Stimulated activated naive CD4-positive, alpha-beta T cell treated with Interleukin-2 at 50 U/mL for 16 hours (primary cell): ENCODE results near the gene TULP1.
"Not testable (repeated sequence)": the region's sequence is repeated elsewhere in the genome, so short reads cannot be mapped to it uniquely, and the experiment has no call there.

Experiments used
- DNase-seq: peaks from one replicate; lab custom pipeline; 2025; lab: John Stamatoyannopoulos, UW

TULP1 gene

DNA sequence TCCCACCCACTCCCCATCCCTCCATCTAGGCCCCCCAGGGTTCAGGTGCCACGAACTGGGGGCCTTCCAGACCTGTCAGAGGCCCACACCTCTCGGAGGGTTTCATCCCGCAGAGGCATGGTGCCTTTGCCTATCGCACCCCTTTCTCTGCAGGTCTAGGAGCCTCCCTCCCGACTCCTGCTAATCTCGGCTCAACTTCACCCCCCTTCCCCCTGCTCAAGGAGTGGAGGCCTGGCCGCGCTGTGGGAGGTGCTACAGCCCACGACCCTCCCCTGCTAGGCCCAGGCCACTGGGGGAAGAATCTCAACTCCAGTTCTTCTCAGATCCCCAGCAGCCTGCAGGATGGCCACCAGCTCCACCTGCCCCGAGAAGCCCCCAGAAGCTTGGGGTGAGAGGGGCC, at the start of gene TULP1:
TULP1 (minus strand) TSS at position 157 of the 400 bp plus-strand sequence; CDS start at position 119, 38 bp downstream.
- DNase-seq = no peak

DNA sequence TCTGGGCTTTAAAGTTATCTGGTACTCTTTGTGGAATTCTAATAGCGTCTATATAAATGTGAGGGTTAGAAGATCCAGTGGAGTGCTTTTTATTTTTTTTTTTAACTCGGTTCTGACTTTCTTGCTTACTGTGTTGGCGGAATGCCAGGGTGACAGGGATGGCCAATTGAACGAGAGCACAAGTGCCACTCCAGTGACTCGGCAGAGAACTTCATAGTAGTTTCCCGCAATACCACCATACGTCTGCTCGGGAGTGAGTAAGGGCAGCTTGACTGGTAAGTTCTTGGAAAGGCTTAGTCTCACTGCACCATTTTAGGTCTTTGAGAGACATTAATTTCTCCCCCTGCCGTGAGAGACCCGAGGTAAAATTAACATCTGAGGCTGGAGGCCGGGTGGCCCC, 49.4 kb upstream of the TULP1 start:
- no peak for DNase-seq

DNA sequence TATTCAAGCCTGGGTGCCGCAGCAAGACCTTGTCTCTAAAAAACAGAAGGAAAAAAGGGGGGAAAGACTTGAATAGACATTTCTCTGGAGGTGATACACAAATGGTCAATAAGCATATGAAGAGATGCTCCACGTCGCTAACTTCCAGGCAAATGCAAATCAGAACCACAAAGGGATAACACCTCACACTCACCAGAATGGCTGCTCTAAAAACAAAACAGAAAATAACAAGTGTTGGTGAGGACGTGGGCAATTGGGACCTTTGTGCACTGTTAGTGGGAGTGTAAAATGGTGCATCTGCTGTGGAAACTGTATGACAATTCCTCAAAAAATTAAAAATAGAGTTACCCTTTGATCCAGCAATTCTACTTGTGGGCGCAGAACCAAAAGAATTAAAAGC, 48.4 kb upstream of the TULP1 start:
- no peak for DNase-seq

DNA sequence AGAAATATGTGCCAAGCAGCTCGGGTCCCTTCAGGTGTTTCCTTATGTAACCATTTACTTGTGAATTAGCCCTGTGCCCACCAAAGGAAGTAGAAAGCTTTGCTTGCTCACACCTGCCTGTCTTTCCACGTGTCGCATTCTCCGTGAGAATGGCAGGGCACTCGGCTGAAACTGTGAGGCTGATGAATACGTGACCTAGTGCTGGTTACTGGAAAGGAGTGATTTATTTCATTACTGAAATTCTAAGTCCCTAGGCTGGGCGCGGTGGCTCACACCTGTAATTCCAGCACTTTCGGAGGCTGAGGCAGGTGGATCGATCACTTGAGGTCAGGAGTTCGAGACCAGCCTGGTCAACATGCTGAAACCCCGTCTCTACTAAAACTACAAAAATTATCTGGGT, 45.9 kb upstream of the TULP1 start:
- DNase-seq = no peak

DNA sequence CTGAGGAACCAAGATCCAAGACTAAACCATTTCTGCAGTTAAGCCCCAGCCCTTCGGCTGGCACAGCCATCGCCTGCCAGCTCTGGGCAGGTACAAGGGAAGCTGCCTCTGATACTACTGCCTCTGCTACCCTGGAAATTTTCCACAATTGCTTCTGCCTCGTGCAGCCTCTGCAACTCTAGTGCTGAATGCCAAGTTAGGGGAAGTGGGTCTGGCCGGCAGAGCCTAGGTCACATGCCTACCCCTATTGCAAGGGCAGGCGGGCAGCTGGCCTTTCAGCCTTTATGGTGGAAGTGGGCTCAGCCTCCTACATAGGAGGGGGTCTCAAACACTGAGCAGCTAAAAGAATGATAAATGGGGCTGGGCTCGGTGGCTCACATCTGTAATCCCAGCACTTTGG, 44.5 kb upstream of the TULP1 start:
- DNase-seq = no peak

DNA sequence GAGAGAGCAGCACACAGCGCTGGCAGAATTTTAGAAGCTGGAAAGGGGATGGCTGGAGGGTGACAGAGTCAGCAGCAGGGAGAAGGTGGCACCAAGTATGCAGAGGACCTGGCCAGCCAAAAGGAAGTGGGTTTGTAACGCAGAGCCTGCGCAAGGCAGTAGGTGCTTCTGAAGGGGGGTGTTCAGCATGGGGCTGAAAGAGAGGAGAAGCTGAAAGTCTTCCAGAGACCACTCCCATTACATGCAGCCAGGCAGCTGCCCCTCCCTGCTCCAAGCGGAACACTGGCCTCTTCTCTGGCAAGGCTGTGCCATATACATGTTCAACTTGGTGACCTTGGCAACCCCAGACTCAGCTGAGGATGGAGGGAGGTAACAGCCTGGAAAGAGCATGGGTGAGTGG, 42.1 kb upstream of the TULP1 start:
- no peak for DNase-seq

DNA sequence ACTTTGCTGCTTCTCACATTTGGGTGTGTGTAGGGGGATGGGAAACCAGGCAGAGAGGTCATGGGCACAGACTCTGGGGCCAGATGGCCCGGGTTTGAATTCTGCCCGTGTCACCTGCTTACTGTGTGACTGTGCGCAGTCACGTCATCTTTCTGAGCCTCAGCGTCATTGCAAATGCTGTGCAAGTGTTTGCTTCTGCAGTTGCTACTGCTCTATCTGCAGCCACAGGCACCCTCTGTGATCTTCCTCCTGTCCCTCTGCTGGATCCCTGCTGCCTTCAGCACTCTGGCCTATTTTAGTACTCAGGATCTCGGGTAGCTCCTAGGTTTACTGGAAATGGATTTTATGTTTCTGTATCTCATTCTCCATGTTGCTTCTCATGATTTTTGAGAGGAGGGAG, 40.6 kb upstream of the TULP1 start:
- no peak for DNase-seq

DNA sequence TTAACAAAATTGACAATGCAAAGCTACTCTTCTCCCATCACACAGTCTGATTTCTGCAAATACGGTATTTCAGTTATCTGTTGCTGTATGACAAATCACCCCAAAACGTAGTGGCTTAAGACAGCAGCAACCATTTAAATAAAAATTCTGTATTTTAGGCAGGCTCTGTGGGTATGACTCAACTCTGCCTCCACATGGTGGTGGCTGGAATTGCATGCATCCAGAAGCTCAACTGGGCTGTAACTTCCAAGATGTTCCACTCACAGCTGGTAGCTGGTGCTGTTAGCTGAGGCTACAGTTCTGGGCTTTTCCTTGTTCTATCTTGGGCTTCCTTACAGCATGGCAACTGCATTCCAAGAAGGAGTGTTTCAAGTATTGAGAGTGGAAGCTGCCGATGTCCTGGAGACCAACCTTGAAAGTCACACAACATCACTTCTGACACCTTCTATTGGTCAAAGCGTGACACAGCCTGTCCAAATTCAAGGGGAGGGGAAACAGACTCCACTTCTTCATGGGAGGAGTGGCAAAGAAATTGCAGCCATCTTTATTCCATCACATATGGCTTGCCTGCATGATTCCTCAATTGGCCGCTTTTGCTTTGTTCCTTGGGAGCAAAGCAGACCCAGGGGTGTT, 39.7 kb upstream of the TULP1 start:
- DNase-seq = peak; percentile 25

DNA sequence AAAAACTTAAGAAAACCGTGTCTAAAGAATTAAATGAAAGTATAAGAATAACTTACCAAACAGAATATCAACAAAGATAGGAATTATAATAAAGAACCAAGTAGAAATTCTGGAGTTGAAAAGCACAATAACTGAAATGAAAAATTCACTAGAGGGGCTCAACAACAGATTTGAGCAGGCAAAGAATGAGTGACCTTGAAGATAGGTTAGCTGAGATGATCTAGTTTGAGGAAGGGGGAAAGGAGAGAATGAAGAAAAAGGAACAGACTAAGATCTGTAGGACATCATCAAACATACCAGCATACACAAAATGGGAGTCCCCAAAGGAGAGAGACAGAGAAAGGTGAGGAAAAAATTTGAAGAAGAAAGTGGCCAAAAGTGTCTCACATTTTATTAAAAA, 37.7 kb upstream of the TULP1 start:
- no peak for DNase-seq

DNA sequence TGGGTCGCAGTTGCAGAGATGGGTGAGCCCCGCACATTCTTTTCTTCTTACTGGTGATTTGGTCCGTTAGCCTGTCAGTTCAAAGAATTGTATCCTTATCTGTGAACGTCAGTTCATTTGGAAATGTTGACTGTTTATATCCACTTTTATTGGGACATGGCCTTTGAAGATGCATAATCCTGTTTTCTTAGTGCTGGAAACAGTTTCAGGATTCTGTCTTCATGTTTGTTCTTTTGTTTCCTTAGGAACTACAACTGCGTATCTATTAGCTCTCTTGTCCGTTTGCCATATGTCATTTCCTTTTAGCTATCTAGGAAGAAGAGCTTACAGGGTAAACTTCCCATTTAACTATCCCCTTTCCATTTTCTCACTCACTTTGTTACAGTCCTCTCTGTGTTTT, 35.0 kb upstream of the TULP1 start:
- DNase-seq = no peak

DNA sequence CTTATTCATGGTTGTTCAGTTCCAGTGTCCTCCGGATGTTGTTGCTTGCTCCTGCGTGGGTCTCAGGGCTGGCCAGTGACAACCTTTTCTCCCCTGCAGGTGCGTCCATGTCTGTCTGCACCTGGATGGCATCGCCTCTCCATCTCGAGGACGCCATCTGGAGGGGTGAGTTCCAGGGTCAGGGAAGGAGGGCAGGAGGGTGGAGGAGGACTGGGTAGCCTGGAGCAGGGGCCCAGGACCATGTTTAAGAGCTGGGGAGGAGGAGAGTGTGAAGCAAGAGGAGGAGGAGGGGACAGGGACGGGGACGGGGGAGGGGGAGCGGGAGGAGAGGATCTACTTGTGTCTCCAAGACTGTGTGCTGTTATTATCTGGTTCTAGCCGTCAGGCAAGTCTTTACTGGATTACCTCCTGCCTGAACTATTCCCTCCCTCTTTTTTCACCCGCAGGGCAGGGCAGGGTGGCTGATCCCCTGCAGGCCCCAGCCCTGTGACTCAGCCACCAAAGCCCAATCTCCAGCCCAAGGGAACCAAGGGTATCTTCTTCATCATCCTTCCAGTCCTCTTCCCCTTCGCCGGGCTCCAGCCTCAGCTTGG, 32.2 kb upstream of the TULP1 start:
- no peak for DNase-seq

DNA sequence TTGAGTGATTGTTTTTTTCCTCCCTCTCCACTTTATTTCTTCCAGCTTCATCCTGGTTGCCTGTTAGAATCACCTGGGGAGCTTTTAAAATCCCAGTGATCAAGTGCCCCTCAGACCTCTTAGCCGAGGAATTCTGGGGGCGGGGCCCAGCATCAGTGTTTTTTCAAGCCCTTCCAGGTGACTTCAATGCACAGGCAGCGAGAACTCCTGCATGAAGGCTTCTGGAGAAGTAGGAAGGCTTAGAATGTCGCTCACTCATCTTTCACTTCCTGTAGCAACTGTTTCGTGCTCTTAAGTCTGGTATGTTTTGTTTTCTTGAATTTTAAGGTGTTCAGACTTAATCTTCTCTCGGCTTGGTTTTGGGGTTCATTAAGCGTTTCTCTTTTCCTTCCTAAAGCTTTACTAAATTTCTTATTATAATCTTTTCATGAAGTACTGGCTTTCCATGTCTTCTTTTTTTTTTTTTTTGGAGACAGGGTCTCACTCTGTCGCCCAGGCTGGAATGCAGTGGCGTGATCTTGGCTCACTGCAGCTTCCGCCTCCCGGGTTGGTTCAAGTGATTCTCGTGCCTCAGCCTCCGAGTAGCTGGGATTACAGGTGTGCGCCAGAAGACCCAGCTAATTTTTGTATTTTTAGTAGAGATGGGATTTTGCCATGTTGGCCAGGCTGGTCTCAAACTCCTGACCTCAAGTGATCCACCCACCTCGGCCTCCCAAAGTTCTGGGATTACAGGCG, 30.9 kb upstream of the TULP1 start:
- DNase-seq = no peak

DNA sequence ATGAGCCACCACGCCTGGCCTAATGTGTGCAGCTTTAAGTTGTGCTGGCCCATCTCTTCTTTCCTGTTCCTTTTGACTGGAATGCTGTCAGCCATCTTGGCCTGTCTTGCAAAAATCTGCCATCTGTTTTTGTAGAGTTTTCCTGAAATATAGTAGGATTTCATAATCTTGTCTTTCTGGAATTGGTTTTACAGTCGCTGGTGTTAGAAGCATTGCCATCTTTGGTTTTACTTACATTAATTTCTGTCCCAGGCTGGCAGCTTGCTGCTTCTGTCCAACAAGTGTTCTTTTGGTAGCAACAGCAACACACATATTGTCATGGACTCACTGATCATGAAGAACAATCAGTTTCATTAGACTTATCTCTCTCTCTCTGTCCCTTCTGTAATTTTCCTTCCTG, 29.1 kb upstream of the TULP1 start:
- DNase-seq = no peak

DNA sequence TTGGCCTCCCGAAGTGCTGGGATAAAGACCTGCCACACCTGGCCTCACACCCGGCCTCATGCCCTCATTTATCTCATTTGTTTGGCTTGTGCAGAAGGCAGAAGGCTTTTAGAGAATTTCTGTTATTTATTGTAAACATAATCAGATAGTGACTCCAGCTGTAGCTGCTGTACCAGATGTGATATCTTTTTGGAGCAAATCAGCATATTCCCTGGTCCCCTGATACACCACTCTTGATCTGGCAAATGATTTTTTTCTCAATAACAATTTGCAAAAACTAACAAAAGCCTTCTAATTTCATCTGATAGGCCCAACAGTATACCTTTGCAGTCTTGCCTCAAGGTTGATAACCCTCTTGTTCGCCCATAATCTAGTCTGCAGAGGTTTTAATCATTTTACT, 26.5 kb upstream of the TULP1 start:
- no peak for DNase-seq

DNA sequence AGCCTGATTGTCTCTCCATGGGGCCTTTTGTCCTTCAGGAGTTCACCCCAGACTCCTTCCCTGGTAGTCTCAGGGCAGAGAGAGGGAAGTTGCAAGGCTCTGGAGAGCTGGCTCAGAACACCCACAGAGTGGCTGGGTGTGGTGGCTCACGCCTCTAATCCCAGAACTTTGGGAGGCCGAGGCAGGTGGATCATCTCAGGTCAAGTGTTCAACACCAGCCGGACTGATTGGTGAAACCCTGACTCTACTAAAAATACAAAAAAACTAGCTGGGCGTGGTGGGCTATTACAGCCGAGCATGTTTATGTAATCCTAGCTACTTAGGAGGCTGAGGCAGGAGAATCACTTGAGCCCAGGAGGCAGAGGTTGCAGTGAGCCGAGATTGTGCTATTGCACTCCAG, 23.2 kb upstream of the TULP1 start:
- not testable (repeated sequence) for DNase-seq

DNA sequence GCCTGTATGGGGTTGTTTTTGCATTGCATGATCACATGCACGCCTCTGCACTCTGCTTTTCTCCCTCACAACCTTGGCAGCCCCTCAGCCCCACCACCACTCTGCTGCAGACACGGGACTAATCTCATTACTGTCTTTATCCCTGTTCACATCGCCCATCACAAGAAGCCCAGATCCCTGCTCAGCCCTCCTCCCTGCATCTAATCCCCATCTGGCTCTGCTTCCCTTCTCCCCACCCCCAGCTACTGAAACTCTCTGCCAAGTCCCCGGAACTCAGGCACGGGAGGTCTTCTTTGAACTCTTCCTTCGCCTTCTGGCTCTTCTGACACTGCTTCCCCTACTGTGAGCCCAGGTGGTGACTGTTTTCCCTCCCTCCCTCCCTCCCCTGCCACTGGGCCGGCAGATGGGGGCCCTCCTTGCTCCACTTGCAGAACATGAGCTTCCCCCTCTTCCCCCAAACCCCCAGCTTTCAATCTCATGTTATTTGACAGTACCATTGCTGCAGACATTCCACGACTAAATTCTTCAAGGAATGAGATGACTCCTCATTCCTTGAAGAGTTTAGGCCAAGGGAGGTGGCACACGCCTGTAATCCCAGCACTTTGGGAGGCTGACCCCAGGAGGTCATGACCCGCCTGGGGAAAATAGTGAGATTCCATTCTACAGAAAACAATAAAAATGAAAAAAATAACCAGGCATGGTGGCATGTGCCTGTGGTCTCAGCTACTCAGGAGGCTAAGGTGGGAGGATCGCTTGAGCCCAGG, 21.9 kb upstream of the TULP1 start:
- no peak for DNase-seq

DNA sequence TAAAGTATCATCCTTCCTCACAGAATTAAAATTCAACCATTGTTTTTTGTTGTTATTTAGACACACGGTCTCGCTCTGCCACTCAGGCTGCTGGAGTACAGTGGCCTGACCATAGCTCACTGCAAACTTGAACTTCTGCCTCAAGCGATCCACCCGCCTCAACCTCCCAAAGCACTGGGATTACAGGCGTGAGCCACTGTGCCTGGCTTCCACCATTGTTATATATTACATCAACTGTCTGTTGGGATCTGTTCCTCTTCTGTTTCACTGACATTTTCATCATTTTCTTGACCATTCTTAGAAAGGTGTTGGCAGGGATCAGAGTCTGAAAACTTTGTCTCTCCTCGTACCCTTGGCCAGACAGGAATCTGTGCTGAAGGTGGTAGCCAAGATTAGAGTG, 21.3 kb upstream of the TULP1 start:
- DNase-seq = no peak

DNA sequence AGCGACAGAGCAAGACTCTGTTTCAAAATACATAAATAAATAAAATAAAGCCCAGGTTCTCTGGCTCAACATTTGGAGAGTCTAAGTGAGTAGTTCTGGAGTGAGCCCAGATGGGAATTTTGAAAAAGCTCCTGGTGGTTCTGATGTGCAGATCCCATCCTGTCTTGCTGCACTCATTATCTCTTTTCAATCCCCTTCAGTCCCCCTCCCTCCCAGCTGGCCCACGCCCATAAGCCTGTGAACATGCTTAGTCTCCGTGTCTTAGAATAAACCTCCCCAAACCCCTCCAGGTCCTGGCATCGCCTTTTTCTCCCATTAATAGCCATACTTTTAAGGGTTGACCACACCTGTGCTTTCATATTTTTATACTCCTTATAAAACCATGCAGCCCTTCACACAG, 19.4 kb upstream of the TULP1 start:
- no peak for DNase-seq

DNA sequence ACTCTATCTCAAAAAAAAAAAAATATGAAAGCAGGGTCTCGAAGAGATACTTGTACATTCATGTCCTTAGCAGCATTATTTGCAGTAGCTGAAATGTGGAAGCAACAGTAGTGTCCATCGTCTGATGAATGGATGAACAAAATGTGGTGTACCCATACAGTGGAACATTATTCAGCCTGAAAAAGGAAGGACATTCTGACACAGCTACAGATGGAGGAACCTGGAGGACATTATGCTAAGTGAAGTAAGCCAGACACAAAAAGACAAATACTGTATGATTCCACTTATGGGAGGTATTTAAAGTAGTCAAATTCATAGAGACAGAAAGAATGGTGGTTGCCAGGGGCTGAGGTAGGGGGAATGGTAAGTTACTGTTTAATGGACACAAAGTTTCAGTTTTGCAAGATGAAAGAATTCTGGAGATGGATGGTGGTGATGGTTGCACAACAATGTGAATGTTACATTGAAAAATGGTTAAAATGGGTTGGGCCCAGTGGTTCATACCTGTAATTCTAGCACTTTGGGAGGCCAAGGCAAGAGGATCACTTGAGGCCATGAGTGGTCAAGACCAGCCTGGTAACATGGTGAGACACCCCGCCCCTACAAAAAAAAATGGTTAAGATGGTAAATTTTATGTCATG, 11.8 kb upstream of the TULP1 start:
- DNase-seq = no peak

DNA sequence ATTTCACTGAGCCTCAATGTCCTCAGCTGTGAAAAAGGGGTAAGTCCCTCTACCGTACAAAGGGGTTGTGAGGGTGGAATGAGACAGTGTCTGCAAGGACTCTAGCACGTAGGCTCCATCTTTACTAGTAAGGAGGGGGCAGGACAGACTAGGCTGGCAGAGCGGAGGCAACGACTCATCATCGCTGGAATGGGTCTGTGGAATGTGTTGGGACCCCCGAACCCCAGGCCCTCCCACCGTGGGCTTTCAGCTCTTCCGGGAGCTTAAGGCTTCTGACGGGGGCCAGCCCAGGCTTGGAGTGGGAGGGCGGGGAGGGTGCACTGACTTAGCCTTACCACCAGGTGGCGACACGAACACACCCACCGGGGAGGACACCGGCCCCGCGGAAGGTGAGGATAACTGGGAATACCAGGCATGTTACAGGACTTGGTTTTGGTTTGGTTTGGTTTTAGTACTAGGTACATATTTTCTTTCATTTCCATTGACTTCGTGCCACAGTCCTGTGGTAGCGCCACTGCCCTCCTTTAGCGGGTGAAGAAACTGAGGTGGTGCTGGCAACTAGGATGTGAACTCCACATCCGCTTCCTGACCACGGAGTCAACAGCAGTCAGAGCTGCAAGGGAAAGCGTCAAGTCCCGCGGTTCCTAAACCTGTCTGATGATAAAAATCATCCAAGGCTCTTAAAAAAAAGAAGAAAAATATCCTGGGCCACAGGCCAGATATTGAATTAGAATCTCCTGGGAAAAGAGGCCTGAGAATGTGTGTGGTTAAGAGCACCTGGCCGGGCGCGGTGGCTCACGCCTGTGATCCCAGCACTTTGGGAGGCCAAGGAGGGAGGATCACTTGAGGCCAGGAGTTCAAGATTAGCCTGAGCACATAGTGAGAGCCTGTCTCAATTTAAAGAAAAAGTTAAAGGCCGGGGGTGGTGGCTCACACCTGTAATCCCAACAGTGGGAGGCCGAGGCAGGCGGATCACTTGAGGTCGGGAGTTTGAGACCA, 10.3 kb upstream of the TULP1 start:
- peak; percentile 66 for DNase-seq

DNA sequence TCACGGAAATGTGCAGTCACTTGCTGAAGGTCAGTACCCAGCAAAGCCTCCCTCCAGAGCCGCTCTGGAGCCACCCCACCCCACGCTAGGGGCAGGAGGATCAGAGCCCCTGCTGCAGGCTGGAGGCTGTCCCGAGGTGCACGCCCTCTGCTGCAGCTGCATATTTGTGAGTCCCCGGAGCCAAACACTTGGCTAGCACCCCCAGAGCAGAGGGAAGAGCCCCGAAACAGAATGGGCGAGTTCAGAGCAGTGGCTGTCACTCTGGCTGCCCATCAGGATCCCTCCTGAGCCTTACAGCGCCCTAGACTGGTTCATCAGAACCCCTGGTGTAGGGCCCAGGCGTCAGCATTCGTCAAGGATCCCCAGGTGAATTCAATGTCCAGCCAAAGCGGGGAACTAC, 9.5 kb upstream of the TULP1 start:
- DNase-seq = no peak
